Small intestine (tissue), 7 donors: ENCODE measurements around the gene UFM1. TPM values are rescaled to one million over a fixed set of nuclear protein-coding genes. Genes with fewer than 3 reads are reported as not detected.

ENCODE experiments used
- DNase-seq, 2 donors: peaks; one replicate each; pipeline versions ENCODE4 v3.0.0 to v3.0.0-alpha.2; 2013
- FAIRE-seq: peaks from 2 replicates; lab custom pipeline; 2012; peaks lifted over from hg19 to GRCh38; lab: Jason Lieb, UNC
- H3K27ac ChIP-seq, 3 donors: one replicate each; pipeline ENCODE4 v1.5.1; 2013; ENCODE audit warnings: low read length in 2 of 3, mild to moderate bottlenecking in 2 of 3, control low read depth in 1 of 3, inconsistent platforms in 1 of 3, low read depth in 1 of 3, moderate library complexity in 1 of 3
- H3K27me3 ChIP-seq, 3 donors: one replicate each; pipeline ENCODE4 v1.6.1; 2013; ENCODE audit warnings: low read length in 3 of 3, inconsistent platforms in 1 of 3; ENCODE audit not compliant: control insufficient read depth in 3 of 3, insufficient read depth in 3 of 3
- H3K36me3 ChIP-seq, 3 donors: one replicate each; pipeline ENCODE4 v1.6.1; 2013; ENCODE audit warnings: low read length in 3 of 3, inconsistent platforms in 1 of 3, low read depth in 1 of 3, mild to moderate bottlenecking in 1 of 3, moderate library complexity in 1 of 3; ENCODE audit not compliant: control insufficient read depth in 3 of 3, insufficient read depth in 2 of 3
- H3K4me1 ChIP-seq, 3 donors: one replicate each; pipeline ENCODE4 v1.6.1; 2013; ENCODE audit warnings: low read length in 2 of 3, inconsistent platforms in 1 of 3, low read depth in 1 of 3, mild to moderate bottlenecking in 1 of 3, moderate library complexity in 1 of 3; ENCODE audit not compliant: control insufficient read depth in 3 of 3, insufficient read depth in 2 of 3
- H3K4me3 ChIP-seq, 3 donors: one replicate each; pipeline ENCODE4 v1.5.1; 2013; ENCODE audit warnings: low read length in 3 of 3, control low read depth in 1 of 3, inconsistent platforms in 1 of 3, low read depth in 1 of 3, mild to moderate bottlenecking in 1 of 3, moderate library complexity in 1 of 3
- H3K9me3 ChIP-seq, 2 donors: one replicate each; pipeline ENCODE4 v1.6.1; 2013; ENCODE audit warnings: low read depth in 1 of 2, low read length in 1 of 2; ENCODE audit not compliant: control insufficient read depth in 2 of 2, insufficient read depth in 1 of 2
- WGBS, 3 donors: extraction: QIAGEN DNeasy Blood & Tissue Kit; methylation state at CpG; one replicate each; pipeline ENCODE4 v1.1.7; 2013; 5-methylcytosine and 5-hydroxymethylcytosine counted together
- polyA plus RNA-seq, 4 donors: library from polyadenylated mRNA; stranded (reverse) in 3 of 4; unstranded in 1 of 4; fragments of 200-250 nt in 3 of 4; fragments of 120-200 nt in 1 of 4; gene quantifications; one replicate each; pipeline versions ENCODE4 v1.2.1 to v1.2.3, GENCODE V29; 2013
- donor health status: healthy with polysubstance abuse.
- donor health status: control.
- donor health status: control.
- donor health status: Bipolar disorder and iron deficiency.
- donor health status: healthy.

Gene UFM1
- polyA plus RNA-seq, 4 donors: 32.2 to 76.2 (median 49.9) TPM

GRCh38 chr13:38325426-38325825, 24.2 kb upstream of the UFM1 start:
- no peaks in the 10 kb centered on the region for H3K4me1 ChIP-seq
- no peak overlapping the region for H3K4me3 ChIP-seq
- H3K36me3 ChIP-seq: no peaks in the 10 kb centered on the region
- FAIRE-seq (no peak), DNase-seq (no peak)
- no peaks in the 10 kb centered on the region for H3K9me3 ChIP-seq
- 96 to 100% (median 96%) methylated on average over 1 of the region's 1 CpG for WGBS, 3 donors
- H3K27ac ChIP-seq: no peak overlapping the region
- no peaks in the 10 kb centered on the region for H3K27me3 ChIP-seq

DNA sequence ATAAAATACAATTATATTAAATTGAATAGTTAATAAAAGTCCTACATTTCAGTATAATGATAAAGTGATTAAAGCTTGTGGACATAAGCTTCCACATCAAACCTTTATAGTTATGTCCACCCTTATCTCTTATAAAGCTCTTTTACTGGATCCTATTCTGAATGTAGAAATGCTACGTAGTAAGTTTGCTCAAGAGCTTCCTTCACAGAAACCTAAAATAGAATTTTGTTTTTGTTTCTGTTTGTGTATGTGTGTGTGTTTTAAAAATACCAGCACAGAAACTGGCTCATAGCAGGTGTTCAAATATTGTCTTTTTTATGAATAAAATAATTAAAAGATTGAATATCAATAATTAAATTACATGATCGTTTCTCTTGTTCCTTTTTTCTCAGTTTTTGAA, 21.0 kb upstream of the UFM1 start:
- Histone ChIP-seq H3K36me3 (no peaks in the 10 kb centered on the region), H3K27me3 (no peaks in the 10 kb centered on the region), H3K4me1 (no peaks in the 10 kb centered on the region), H3K27ac (no peak overlapping the region), H3K9me3 (no peaks in the 10 kb centered on the region), H3K4me3 (no peak overlapping the region)
- DNase-seq: no peak
- FAIRE-seq: no peak
- 85 to 86% (median 86%) methylated on average over 2 of the region's 2 CpGs for WGBS, 3 donors

DNA sequence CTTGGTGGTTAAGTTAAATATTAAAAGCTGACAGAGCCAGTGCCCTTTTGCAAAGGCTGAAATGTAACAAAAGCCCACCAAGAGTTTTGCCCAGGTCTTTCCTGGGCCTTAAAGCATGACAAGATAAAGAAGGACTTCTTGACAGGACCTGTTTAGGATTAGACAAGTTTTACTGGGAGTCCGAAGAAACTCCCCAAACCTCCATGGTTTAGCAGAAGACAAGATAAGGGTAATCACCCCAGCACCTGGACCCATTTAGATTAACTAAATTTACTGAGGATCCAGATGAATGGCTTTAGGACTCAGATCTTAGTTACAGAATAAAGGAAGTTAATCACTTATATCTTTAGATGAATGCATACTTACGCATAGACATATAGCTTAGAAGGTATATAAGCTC, 14.8 kb upstream of the UFM1 start:
- Histone ChIP-seq H3K4me3 (no peak overlapping the region), H3K36me3 (no peaks in the 10 kb centered on the region), H3K9me3 (no peaks in the 10 kb centered on the region), H3K4me1 (no peaks in the 10 kb centered on the region), H3K27ac (no peak overlapping the region), H3K27me3 (no peaks in the 10 kb centered on the region)
- 89 to 97% (median 92%) methylated on average over 2 of the region's 2 CpGs for WGBS, 3 donors
- FAIRE-seq (no peak), DNase-seq (no peak)

DNA sequence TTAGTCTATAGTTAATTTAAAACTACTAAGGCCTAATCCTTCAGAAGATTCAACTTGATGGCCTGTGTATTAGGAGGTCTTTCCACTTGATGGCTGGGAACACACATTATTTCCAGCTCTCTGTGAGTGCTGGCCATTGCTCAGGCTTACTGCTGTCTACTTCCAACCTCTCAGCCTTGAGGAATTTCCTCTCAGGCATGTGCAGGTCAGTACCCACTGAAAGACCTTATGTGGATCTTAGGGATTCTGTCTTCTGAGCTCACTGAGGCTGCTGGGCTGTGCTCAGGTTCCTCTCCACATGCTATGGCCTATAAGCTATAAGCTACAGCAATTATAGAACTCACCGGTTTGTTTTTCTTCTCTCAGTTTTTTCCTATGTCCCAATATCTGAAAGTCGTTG, 11.6 kb upstream of the UFM1 start:
- no peaks in the 10 kb centered on the region for H3K9me3 ChIP-seq
- WGBS, 3 donors: 85 to 94% (median 92%) methylated on average over 2 of the region's 2 CpGs

DNA sequence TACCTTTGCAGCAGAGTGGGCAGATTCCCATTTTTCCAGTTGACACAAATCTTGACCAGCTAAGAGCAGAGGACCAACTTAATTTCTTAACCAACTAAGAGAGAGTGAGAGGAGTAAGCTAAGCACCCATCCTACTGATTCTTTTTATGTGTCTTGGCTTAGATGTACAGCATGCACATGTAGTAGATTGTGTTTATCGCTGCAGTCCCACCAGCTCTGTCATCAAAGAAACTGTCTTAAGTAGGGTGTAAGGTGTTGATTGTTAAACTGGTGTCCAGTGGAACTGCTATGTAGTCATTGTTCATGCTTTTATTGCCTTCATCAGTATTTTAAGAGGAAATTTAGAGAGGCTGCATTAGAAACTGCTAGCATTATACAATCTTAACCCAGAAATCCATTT, 9.0 kb upstream of the UFM1 start:
- Histone ChIP-seq H3K4me1 (no peaks in the 10 kb centered on the region), H3K27ac (no peak overlapping the region), H3K27me3 (no peaks in the 10 kb centered on the region), H3K36me3 (no peaks in the 10 kb centered on the region), H3K9me3 (no peaks in the 10 kb centered on the region), H3K4me3 (no peak overlapping the region)
- FAIRE-seq (no peak), DNase-seq (no peak)
- 92 to 100% (median 97%) methylated on average over 1 of the region's 1 CpG for WGBS, 3 donors

More for the DNA sequence above, 11.6 kb upstream of the UFM1 start:
- H3K4me3 ChIP-seq: no peak overlapping the region
- no peaks in the 10 kb centered on the region for H3K27me3 ChIP-seq
- FAIRE-seq (no peak), DNase-seq (no peak)
- H3K36me3 ChIP-seq: no peaks in the 10 kb centered on the region
- no peak overlapping the region for H3K27ac ChIP-seq
- H3K4me1 ChIP-seq: no peaks in the 10 kb centered on the region

- Histone ChIP-seq H3K27me3 (no peaks in the 10 kb centered on the region), H3K9me3 (no peaks in the 10 kb centered on the region), H3K36me3 (no peaks in the 10 kb centered on the region), H3K4me1 (no peaks in the 10 kb centered on the region), H3K4me3 (no peak overlapping the region), H3K27ac (no peak overlapping the region)
- no peak for DNase-seq
- WGBS, 3 donors: 81 to 92% (median 81%) methylated on average over 3 of the region's 3 CpGs
- no peak for FAIRE-seq
Observed at GRCh38 chr13:38341149-38341692, 8.4 kb upstream of the UFM1 start.

GRCh38 chr13:38346764-38347163, 2.9 kb upstream of the UFM1 start:
- no peak for DNase-seq
- Histone ChIP-seq H3K27ac (no peak overlapping the region), H3K4me3 (no peak overlapping the region), H3K4me1 (peaks cover 0 to 8% (median 6%) of the 10 kb centered on the region in 3 donors), H3K36me3 (no peaks in the 10 kb centered on the region), H3K27me3 (no peaks in the 10 kb centered on the region), H3K9me3 (no peaks in the 10 kb centered on the region)
- WGBS, 3 donors: 87 to 90% (median 90%) methylated on average over 2 of the region's 2 CpGs
- no peak for FAIRE-seq

- DNase-seq (peak; percentile 59 to 61), FAIRE-seq (peak; percentile 15)
- Histone ChIP-seq H3K27me3 (no peaks in the 10 kb centered on the region), H3K9me3 (no peaks in the 10 kb centered on the region), H3K36me3 (peaks cover 0 to 3% (median 1%) of the 10 kb centered on the region in 3 donors), H3K27ac (peak overlapping the region in 2 of 3 donors; percentile 98), H3K4me3 (peak overlapping the region; percentile 30 to 97 (median 48)), H3K4me1 (peaks cover 0 to 8% (median 6%) of the 10 kb centered on the region in 3 donors)
- 0 to 1% (median 0%) methylated on average over 15 of the region's 15 CpGs for WGBS, 3 donors
Observed at GRCh38 chr13:38348861-38349389, 726 bp upstream of the UFM1 start.
